ENCODE data around the gene FIBCD1. TPM values are rescaled to one million over a fixed set of nuclear protein-coding genes. Genes with fewer than 3 reads are reported as not detected.

Gene FIBCD1
- total and polyA plus RNA-seq, 2 experiments from 2014 or later = 4.4 to 5.6 TPM

DNA sequence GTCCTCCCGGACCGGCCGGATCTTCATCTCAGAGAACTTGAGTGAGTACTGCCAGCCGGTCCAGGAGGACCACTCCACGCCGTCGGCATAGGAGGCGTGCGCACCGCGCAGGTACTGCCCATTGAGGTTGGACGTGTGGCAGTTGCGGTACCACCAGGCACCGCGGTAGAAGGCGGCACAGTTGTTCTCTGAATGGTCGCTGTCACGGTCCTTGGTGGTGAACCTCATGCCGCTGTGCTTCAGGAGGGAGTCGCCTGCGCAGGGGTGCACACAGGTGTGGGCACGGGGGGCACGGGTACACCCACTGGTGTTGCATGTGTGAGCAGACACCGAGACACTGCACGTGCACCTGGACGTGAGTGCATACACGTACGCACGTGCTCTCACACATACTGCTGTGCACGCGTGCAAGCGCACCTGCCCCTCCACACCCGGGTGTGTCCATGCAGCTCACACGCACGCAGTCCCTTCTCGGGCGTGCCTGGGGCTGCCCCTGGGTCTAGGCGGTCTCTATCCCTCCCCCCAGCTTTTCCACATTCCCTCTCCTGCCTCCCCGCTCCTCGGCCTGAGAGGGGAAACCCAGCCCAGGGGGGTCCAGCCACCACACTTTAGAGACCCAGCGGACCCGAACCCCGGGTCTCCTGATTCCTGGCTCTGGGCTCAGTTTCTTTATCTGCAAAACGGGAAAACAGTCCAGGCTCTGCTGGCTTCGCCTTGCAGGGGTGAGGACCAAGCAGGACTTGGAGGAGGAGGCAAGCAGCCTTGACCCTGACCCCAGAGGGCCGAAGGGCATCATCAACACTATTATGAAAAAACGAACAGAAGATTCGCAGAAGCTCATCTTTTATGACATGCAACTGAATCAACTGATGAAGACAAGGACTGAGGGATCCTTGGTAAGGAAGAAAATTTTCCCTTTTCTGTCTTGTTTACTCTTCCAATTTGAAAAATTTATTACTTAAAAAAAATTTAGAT is 34.7 kb downstream of the FIBCD1 start:
- H3K27me3 Mint-ChIP-seq (ENCODE audit: insufficient read depth, low read depth, poor library complexity) = peaks cover 9% of the 10 kb centered on the region
- no peak for ATAC-seq
- peaks cover 4% of the 10 kb centered on the region; the same call in 2 of the 3 replicates for H3K4me1 Mint-ChIP-seq
- Histone ChIP-seq H3K36me3 (ENCODE audit: insufficient read depth) (no peaks in the 10 kb centered on the region), H3K27me3 (ENCODE audit: insufficient read depth) (no peaks in the 10 kb centered on the region), H3K4me3 (no peak overlapping the region), H3K4me2 (no peak overlapping the region), H2AFZ (no peak overlapping the region), H3K4me1 (ENCODE audit: insufficient read depth) (no peaks in the 10 kb centered on the region), H4K20me1 (replicated peaks; ENCODE audit: insufficient read depth) (no peaks in the 10 kb centered on the region), H3K9me2 (ENCODE audit: insufficient read depth) (no peaks in the 10 kb centered on the region), H3F3A (replicated peaks; ENCODE audit: low read depth) (no peaks in the 10 kb centered on the region), H3K79me2 (replicated peaks; ENCODE audit: insufficient read depth) (no peaks in the 10 kb centered on the region), H3K27ac (ENCODE audit: low read depth) (no peak overlapping the region)
- DNase-seq (ENCODE audit: low spot score) = no peak
- no peaks in the 10 kb centered on the region for H3K9me3 Mint-ChIP-seq
- H3K4me3 Mint-ChIP-seq = no peak overlapping the region
- TF ChIP-seq, protein P1, sequence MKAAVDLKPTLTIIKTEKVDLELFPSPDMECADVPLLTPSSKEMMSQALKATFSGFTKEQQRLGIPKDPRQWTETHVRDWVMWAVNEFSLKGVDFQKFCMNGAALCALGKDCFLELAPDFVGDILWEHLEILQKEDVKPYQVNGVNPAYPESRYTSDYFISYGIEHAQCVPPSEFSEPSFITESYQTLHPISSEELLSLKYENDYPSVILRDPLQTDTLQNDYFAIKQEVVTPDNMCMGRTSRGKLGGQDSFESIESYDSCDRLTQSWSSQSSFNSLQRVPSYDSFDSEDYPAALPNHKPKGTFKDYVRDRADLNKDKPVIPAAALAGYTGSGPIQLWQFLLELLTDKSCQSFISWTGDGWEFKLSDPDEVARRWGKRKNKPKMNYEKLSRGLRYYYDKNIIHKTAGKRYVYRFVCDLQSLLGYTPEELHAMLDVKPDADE (IDR thresholded peaks at IDR 0.05) = no peak
- TF ChIP-seq EZH2phosphoT487 (IDR thresholded peaks at IDR 0.05; ENCODE audit: unreplicated experiment) (no peak), EZH2 (IDR thresholded peaks at IDR 0.05; ENCODE audit: low read depth, unreplicated experiment) (no peak)
- H3K36me3 Mint-ChIP-seq (ENCODE audit: low read depth) = no peaks in the 10 kb centered on the region
- H3K27ac Mint-ChIP-seq = no peak overlapping the region

DNA sequence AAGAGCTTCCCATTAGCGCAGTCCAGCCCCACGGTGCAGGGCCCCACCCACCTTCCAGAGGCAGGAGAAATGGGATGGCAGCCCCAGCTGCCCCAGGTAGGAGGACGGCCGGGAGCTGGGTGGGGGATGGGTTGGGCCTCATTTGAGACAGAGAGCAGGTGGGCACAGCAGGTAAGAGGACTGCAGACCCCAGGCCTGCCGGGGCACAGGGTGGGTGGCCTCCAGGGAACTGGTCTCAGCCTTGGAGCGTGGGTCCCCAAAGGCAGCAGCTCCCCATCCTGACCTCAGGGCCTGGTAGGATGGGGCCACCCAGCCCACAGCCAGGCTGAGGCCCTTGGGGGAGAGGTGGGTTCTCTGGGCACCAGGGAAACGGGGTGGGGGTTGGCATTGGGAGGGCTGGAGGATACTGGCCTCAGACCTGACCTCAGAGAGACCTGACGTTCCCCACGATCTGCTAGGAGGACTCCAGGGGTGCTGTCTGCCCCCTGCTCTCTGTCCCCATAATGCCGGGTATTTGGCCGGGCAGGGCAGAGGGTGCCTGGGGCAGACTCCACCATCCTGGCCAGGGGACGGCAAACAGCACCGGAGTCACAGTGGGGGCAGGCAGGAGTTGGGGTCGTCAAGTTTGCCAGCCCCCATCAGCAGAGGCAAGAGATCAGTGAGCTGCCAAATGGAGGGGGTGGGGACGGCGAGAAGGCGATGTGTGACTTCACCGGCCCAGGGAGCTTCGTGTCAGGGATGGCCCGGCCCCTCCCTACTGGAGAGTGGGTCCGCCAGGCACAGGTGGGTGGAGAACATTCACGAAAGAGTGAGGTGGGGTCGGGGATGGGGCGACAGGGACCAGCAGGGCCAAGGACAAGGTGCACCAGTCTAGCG is 35.6 kb downstream of the FIBCD1 start:
- no peaks in the 10 kb centered on the region for H3K36me3 Mint-ChIP-seq (ENCODE audit: low read depth)
- no peak for DNase-seq (ENCODE audit: low spot score)
- TF ChIP-seq, protein P2, sequence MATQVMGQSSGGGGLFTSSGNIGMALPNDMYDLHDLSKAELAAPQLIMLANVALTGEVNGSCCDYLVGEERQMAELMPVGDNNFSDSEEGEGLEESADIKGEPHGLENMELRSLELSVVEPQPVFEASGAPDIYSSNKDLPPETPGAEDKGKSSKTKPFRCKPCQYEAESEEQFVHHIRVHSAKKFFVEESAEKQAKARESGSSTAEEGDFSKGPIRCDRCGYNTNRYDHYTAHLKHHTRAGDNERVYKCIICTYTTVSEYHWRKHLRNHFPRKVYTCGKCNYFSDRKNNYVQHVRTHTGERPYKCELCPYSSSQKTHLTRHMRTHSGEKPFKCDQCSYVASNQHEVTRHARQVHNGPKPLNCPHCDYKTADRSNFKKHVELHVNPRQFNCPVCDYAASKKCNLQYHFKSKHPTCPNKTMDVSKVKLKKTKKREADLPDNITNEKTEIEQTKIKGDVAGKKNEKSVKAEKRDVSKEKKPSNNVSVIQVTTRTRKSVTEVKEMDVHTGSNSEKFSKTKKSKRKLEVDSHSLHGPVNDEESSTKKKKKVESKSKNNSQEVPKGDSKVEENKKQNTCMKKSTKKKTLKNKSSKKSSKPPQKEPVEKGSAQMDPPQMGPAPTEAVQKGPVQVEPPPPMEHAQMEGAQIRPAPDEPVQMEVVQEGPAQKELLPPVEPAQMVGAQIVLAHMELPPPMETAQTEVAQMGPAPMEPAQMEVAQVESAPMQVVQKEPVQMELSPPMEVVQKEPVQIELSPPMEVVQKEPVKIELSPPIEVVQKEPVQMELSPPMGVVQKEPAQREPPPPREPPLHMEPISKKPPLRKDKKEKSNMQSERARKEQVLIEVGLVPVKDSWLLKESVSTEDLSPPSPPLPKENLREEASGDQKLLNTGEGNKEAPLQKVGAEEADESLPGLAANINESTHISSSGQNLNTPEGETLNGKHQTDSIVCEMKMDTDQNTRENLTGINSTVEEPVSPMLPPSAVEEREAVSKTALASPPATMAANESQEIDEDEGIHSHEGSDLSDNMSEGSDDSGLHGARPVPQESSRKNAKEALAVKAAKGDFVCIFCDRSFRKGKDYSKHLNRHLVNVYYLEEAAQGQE (IDR thresholded peaks at IDR 0.05; ENCODE audit: unreplicated experiment) = no peak
- TF ChIP-seq ZNF331 (CRISPR knock-in tag; IDR thresholded peaks at IDR 0.05; ENCODE audit: low read depth) (no peak), EZH2 (IDR thresholded peaks at IDR 0.05; ENCODE audit: low read depth, unreplicated experiment) (no peak), JUNB (IDR thresholded peaks at IDR 0.05; ENCODE audit: unreplicated experiment) (no peak)
- TF ChIP-seq, protein P3, sequence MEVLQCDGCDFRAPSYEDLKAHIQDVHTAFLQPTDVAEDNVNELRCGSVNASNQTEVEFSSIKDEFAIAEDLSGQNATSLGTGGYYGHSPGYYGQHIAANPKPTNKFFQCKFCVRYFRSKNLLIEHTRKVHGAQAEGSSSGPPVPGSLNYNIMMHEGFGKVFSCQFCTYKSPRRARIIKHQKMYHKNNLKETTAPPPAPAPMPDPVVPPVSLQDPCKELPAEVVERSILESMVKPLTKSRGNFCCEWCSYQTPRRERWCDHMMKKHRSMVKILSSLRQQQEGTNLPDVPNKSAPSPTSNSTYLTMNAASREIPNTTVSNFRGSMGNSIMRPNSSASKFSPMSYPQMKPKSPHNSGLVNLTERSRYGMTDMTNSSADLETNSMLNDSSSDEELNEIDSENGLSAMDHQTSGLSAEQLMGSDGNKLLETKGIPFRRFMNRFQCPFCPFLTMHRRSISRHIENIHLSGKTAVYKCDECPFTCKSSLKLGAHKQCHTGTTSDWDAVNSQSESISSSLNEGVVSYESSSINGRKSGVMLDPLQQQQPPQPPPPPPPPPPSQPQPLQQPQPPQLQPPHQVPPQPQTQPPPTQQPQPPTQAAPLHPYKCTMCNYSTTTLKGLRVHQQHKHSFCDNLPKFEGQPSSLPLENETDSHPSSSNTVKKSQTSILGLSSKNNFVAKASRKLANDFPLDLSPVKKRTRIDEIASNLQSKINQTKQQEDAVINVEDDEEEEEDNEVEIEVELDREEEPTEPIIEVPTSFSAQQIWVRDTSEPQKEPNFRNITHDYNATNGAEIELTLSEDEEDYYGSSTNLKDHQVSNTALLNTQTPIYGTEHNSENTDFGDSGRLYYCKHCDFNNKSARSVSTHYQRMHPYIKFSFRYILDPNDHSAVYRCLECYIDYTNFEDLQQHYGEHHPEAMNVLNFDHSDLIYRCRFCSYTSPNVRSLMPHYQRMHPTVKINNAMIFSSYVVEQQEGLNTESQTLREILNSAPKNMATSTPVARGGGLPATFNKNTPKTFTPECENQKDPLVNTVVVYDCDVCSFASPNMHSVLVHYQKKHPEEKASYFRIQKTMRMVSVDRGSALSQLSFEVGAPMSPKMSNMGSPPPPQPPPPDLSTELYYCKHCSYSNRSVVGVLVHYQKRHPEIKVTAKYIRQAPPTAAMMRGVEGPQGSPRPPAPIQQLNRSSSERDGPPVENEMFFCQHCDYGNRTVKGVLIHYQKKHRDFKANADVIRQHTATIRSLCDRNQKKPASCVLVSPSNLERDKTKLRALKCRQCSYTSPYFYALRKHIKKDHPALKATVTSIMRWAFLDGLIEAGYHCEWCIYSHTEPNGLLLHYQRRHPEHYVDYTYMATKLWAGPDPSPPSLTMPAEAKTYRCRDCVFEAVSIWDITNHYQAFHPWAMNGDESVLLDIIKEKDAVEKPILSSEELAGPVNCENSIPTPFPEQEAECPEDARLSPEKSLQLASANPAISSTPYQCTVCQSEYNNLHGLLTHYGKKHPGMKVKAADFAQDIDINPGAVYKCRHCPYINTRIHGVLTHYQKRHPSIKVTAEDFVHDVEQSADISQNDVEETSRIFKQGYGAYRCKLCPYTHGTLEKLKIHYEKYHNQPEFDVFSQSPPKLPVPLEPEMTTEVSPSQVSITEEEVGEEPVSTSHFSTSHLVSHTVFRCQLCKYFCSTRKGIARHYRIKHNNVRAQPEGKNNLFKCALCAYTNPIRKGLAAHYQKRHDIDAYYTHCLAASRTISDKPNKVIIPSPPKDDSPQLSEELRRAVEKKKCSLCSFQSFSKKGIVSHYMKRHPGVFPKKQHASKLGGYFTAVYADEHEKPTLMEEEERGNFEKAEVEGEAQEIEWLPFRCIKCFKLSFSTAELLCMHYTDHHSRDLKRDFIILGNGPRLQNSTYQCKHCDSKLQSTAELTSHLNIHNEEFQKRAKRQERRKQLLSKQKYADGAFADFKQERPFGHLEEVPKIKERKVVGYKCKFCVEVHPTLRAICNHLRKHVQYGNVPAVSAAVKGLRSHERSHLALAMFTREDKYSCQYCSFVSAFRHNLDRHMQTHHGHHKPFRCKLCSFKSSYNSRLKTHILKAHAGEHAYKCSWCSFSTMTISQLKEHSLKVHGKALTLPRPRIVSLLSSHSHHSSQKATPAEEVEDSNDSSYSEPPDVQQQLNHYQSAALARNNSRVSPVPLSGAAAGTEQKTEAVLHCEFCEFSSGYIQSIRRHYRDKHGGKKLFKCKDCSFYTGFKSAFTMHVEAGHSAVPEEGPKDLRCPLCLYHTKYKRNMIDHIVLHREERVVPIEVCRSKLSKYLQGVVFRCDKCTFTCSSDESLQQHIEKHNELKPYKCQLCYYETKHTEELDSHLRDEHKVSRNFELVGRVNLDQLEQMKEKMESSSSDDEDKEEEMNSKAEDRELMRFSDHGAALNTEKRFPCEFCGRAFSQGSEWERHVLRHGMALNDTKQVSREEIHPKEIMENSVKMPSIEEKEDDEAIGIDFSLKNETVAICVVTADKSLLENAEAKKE (CRISPR knock-in tag; IDR thresholded peaks at IDR 0.05) = no peak

More for the DNA sequence above, 35.6 kb downstream of the FIBCD1 start:
- Histone ChIP-seq H3K4me3 (no peak overlapping the region), H2AFZ (no peak overlapping the region), H4K20me1 (replicated peaks; ENCODE audit: insufficient read depth) (no peaks in the 10 kb centered on the region), H3K4me1 (ENCODE audit: insufficient read depth) (no peaks in the 10 kb centered on the region), H3K9me2 (ENCODE audit: insufficient read depth) (no peaks in the 10 kb centered on the region), H3K27me3 (ENCODE audit: insufficient read depth) (no peaks in the 10 kb centered on the region), H3K27ac (ENCODE audit: low read depth) (no peak overlapping the region), H3K36me3 (ENCODE audit: insufficient read depth) (no peaks in the 10 kb centered on the region), H3K4me2 (no peak overlapping the region), H3K79me2 (replicated peaks; ENCODE audit: insufficient read depth) (no peaks in the 10 kb centered on the region), H3F3A (replicated peaks; ENCODE audit: low read depth) (no peaks in the 10 kb centered on the region)
- H3K27me3 Mint-ChIP-seq (ENCODE audit: insufficient read depth, low read depth, poor library complexity) = peaks cover 11% of the 10 kb centered on the region
- ATAC-seq = no peak
- no peaks in the 10 kb centered on the region for H3K9me3 Mint-ChIP-seq
- no peak overlapping the region for H3K27ac Mint-ChIP-seq
- no peak overlapping the region for H3K4me3 Mint-ChIP-seq
- H3K4me1 Mint-ChIP-seq = peaks cover 4% of the 10 kb centered on the region; the same call in 2 of the 3 replicates

Measured in GM23338 (cell line).